HG02981 (cell line): ENCODE data around the gene SDK1.
"Not testable (repeated sequence)": the region's sequence is repeated elsewhere in the genome, so short reads cannot be mapped to it uniquely, and the experiment has no call there.

Experiments used
- ATAC-seq: cut with Tn5 transposase; IDR thresholded peaks from one replicate; pipeline ENCODE4 v1.9.1; 2021; ENCODE audit warnings: mild to moderate bottlenecking, moderate library complexity; ENCODE audit not compliant: unreplicated experiment

Gene SDK1

DNA sequence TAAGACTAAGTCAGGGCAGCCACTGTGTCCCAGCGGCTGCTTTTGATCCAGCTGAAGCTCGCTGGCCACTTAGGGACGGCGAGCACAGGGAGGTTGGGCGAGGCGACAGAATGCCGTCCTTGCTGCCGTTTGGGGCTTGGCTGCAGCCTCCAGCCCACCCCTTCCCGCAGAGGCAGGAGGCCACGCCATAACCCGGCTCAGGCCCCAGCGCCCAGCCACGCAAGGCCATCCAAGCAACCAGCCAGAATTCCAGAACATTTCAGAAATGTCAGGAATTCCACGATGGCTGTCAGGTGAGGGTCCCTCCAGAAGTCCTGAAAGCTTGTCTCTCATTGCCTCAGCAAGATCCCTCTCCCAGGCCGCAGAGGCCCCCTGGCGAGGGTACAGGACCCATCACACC, 901.9 kb downstream of the SDK1 start:
- ATAC-seq = no peak

- no peak for ATAC-seq
Measured at GRCh38 chr7:4203626-4204512, 902.8 kb downstream of the SDK1 start.

DNA sequence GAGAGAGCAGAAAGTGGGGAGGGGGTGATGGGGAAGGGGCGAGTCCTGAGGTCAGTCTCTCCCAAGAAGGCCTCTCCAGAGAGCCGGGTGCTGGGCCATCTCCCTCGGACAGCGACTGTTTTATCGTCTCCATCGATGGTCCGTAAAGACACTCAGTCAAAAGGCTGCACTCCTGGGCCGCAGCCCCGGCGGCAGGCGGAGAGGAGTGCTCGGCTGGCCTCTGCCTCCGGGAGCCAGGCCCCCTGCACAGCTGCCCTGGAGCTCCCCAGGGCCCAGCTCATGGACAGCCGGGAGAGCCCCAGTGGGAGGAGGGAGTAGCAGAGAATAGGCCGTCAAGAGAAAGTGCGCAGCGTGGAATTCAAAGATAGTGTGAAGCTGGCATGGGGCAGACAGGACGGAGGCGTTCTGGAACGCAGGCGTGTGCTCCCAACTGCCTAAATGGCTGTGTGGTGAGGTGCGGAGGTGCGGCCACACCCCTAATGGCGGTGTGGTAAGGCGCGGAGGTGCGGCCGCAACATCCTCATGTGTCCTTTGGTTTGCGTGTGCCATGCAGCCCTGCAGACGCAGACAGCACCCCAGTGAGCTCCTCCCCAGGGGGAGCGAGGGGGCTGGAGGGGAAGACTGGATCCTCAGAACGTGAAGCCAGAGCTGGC, 903.6 kb downstream of the SDK1 start:
- no peak for ATAC-seq

GRCh38 chr7:4205828-4206227, 904.8 kb downstream of the SDK1 start:
- ATAC-seq = no peak

- no peak for ATAC-seq
Measured at GRCh38 chr7:4207011-4207410, 906.0 kb downstream of the SDK1 start.

- ATAC-seq = no peak
Measured at GRCh38 chr7:4208086-4208485, 907.0 kb downstream of the SDK1 start.

DNA sequence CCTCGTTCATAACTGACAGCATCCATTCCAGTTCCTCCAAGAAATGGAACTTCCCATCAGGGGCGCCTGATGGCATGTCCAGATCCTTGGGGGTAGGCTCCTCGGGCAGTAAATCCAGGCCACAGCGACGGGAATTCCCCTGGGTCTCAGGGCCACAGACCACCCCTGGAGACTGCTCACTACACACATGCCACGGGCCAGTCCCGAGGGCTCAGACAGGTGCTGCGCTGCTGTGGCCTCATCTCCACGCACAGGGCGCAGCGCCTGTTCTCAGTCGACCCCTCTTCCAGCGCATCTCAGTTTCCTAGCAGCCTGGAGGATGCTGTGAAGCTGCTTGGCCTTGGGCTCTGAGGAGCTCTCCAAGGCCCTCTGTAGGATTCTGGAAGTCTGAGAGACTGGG, 907.5 kb downstream of the SDK1 start:
- ATAC-seq = no peak

DNA sequence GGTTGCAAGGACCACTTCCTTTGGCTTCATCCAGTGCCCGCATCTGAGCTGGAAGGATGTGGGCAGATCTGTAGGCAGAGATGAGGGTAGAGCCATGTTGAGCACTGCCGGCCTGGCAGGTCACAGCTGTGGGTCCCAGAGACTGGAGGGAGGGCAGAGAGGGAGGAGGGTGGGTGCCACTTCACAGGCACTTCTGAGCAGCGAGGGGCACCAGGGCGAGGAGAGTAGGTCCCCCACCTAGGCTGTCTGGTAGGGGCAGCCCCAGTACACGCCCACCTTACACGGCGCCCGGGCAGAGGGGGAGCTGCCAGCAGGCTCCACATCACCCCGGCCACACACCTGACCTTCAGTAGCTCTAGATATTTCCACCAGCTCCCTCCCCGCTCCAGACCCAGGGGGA, 908.1 kb downstream of the SDK1 start:
- ATAC-seq = no peak

DNA sequence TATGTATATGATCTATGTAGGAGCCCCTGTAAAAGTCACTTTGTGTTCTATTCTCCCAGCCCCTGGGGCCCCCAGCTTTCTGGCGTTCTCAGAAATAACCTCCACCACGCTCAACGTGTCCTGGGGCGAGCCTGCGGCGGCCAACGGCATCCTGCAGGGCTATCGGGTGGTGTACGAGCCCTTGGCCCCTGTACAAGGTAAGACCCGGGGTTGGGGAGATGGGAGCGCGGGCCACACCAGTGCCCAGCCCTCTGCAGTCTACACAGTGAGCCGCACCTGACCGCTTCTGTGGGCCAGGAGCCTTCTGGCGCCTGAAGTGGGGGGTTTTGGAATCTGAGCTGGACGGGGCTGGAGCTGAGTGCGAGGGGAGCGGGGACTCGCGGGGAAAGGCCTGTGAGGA, 908.9 kb downstream of the SDK1 start:
- ATAC-seq = no peak

GRCh38 chr7:4210821-4211220, 909.8 kb downstream of the SDK1 start:
- no peak for ATAC-seq

DNA sequence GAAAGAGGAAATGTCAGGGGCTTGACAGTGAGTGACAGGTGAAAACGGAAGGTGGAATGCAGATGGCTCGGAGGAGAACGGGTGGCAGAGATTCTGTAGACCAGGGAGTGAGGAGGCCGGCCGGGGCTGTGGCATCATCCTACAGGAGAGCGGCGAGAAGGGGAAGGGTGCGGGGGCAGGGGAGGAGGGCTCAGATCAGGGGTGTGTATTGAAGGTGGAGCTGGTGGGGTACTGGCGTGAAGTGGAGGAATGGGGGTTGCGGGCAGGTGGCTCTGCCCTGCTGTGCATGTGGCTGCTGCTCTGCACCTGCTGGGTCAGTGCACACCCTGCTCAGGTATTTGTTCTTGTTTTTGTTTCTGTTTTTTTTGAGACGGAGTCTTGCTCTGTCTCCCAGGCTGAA, 910.2 kb downstream of the SDK1 start:
- ATAC-seq = no peak

- ATAC-seq = no peak
Measured at GRCh38 chr7:4212376-4212775, 911.3 kb downstream of the SDK1 start.

- ATAC-seq = no peak
Measured at GRCh38 chr7:4214291-4215155, 913.5 kb downstream of the SDK1 start.

DNA sequence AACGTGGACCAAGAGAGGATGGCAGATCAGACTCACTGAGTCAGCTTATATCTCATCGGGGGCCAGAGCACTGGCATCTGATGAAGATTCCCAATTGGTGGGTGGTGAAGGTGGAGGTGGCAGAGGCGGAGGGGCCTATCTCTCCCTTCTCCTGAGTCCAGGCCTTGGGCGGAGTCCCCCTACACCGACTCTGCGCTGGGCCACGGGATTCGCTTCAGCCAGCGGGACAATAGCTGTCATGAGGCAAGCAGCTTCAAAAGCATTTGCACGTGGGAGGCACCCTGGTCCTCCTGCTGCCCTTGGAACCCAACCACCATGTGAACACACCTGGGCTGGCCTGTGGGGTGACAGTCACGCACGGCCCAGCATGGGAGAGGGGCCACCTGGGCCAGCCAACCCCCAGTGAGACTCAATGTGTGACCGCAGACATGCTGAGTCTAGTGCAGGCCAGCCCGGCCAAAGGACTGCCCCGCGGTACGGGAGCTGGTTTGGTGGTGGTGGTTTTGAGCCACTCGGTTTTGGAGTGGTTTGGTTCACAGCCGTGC, 914.2 kb downstream of the SDK1 start:
- no peak for ATAC-seq

GRCh38 chr7:4216016-4216415, 915.0 kb downstream of the SDK1 start:
- no peak for ATAC-seq

GRCh38 chr7:4217126-4217660, 916.1 kb downstream of the SDK1 start:
- not testable (repeated sequence) for ATAC-seq

DNA sequence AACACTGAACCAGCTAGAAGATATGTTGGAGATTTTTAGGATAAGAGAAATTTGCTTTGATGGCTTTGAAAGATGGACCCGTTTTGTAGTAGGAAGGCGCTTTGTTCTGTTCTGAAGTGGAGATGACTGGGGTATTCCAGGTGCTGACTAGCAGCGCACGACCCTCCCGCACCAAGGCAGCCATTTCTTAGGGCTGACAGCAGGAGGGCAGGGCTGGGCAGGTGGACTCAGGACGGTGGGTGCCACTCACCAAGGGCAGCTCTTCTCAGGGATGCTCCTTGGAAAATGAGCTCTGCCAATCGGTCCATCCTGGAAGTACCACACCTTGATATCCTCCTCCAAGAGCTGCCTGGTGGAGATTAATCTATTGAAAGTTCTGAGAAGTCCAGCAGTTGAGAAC, 917.4 kb downstream of the SDK1 start:
- no peak for ATAC-seq

DNA sequence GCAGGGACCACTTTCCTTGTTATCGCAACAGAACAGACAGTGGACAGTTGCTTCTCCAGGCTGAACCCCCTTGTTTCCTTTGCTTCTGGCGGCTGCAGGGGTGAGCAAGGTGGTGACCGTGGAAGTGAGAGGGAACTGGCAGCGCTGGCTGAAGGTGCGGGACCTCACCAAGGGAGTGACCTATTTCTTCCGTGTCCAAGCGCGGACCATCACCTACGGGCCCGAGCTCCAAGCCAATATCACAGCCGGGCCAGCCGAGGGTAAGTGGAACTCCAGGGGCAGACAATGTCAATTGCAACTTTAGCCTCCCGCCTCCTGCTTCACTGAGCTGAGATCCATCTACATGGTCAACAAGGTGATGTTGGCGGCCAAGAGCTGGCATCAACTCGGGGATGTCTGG, 919.0 kb downstream of the SDK1 start:
- no peak for ATAC-seq

- no peak for ATAC-seq
Measured at GRCh38 chr7:4221043-4221442, 920.0 kb downstream of the SDK1 start.

DNA sequence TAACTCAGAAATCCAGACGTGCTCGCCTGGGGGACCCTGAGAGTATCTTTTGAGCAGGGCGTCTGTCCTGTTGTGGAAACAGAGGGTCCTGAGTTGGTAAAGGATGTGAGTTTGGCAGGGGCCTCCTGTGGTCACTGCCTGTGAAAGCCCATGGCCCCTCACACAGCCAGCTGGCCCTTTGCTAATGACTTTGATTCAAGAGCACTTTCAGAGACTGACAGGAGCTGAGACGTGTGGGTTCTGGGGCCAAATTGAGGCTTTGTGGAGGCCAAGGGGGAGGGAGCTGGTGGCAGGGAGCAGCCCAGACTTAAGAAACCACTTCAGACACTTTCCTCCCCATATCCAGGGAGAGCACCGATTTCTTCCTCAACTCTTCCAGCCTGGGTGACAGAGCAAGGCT, 921.6 kb downstream of the SDK1 start:
- no peak for ATAC-seq

- ATAC-seq = no peak
Measured at GRCh38 chr7:4225361-4225771, 924.3 kb downstream of the SDK1 start.
